Measurements from ENCODE around the gene ALS2.
"Not testable (repeated sequence)": the region's sequence is repeated elsewhere in the genome, so short reads cannot be mapped to it uniquely, and the experiment has no call there.

Gene ALS2

GRCh38 chr2:201673546-201673945 lies 107.2 kb downstream of the ALS2 start:
- no peak for TF ChIP-seq CTCF (IDR thresholded peaks at IDR 0.05; ENCODE audit: insufficient read depth, low read depth, low read length, missing control alignments)
- no peak for DNase-seq (ENCODE audit: low read depth)
- H3K4me3 ChIP-seq (ENCODE audit: low read depth, low read length) = no peak overlapping the region

GRCh38 chr2:201671205-201671604 lies 109.5 kb downstream of the ALS2 start:
- not testable (repeated sequence) for DNase-seq (ENCODE audit: low read depth); H3K4me3 ChIP-seq (ENCODE audit: low read depth, low read length)

- TF ChIP-seq CTCF (IDR thresholded peaks at IDR 0.05; ENCODE audit: insufficient read depth, low read depth, low read length, missing control alignments) = no peak
- no peak for DNase-seq (ENCODE audit: low read depth)
- H3K4me3 ChIP-seq (ENCODE audit: low read depth, low read length) = no peak overlapping the region
Measured at GRCh38 chr2:201669865-201670264, 110.9 kb downstream of the ALS2 start.

- no peak for TF ChIP-seq CTCF (IDR thresholded peaks at IDR 0.05; ENCODE audit: insufficient read depth, low read depth, low read length, missing control alignments)
Measured at GRCh38 chr2:201668402-201668910, 112.3 kb downstream of the ALS2 start.

GRCh38 chr2:201664334-201664733 lies 116.4 kb downstream of the ALS2 start:
- no peak for DNase-seq (ENCODE audit: low read depth)
- no peak overlapping the region for H3K4me3 ChIP-seq (ENCODE audit: low read depth, low read length)
- TF ChIP-seq CTCF (IDR thresholded peaks at IDR 0.05; ENCODE audit: insufficient read depth, low read depth, low read length, missing control alignments) = no peak

More at GRCh38 chr2:201668402-201668910, 112.3 kb downstream of the ALS2 start:
- H3K4me3 ChIP-seq (ENCODE audit: low read depth, low read length) = no peak overlapping the region
- no peak for DNase-seq (ENCODE audit: low read depth)

GRCh38 chr2:201661366-201661765 lies 119.4 kb downstream of the ALS2 start:
- H3K4me3 ChIP-seq (ENCODE audit: low read depth, low read length) = no peak overlapping the region
- DNase-seq (ENCODE audit: low read depth) = no peak
- TF ChIP-seq CTCF (IDR thresholded peaks at IDR 0.05; ENCODE audit: insufficient read depth, low read depth, low read length, missing control alignments) = no peak

GRCh38 chr2:201660293-201660895 lies 120.3 kb downstream of the ALS2 start:
- TF ChIP-seq CTCF (IDR thresholded peaks at IDR 0.05; ENCODE audit: insufficient read depth, low read depth, low read length, missing control alignments) = no peak
- no peak for DNase-seq (ENCODE audit: low read depth)

More at GRCh38 chr2:201660293-201660895, 120.3 kb downstream of the ALS2 start:
- no peak overlapping the region for H3K4me3 ChIP-seq (ENCODE audit: low read depth, low read length)

Measured in GM12865 (cell line).